ENCODE data around the gene DCAF4. TPM values are rescaled to one million over a fixed set of nuclear protein-coding genes. Genes with fewer than 3 reads are reported as not detected.

The DCAF4 gene
- total RNA-seq, 1 donor = 21.0 TPM

DNA sequence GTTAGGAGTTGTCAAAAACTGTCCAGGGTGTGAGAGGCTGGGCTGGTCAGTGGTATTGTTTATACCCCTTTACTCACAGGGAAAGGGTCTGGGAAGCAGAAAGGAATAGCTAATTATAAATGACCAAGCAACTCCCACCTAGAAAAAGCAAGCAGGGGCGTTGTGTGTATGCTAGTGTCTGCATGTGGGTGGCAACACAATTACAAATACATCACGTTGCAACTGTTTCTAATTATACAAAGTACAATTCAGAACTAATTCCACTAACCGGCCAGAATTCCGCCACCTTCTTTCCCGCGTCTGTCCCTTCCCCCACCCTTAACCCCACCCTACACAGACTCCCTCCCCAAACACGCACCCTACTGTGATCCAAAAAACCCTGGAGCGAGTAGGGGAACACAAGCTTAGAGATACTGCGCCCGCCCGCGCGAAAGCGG, 34.6 kb upstream of the DCAF4 start:
- H3K79me2 ChIP-seq (ENCODE audit: insufficient read depth, low read length) = peaks cover 32% of the 10 kb centered on the region
- H3K4me2 ChIP-seq (ENCODE audit: insufficient read depth, low read length) = peak overlapping the region; percentile 92
- no peaks in the 10 kb centered on the region for H4K20me1 ChIP-seq (ENCODE audit: insufficient read depth, low read length)
- no peaks in the 10 kb centered on the region for H3K36me3 ChIP-seq (ENCODE audit: insufficient read depth, low read length)
- no peak for DNase-seq (ENCODE audit: insufficient read length, low spot score, missing footprints)
- peak overlapping the region; percentile 88 for H3K4me3 ChIP-seq (ENCODE audit: insufficient read depth, low read length)
- H3K27me3 ChIP-seq (ENCODE audit: insufficient read depth, low read length) = peaks cover 13% of the 10 kb centered on the region
- H3K27ac ChIP-seq (ENCODE audit: low read depth, low read length) = no peak overlapping the region
- TF ChIP-seq, protein P1, sequence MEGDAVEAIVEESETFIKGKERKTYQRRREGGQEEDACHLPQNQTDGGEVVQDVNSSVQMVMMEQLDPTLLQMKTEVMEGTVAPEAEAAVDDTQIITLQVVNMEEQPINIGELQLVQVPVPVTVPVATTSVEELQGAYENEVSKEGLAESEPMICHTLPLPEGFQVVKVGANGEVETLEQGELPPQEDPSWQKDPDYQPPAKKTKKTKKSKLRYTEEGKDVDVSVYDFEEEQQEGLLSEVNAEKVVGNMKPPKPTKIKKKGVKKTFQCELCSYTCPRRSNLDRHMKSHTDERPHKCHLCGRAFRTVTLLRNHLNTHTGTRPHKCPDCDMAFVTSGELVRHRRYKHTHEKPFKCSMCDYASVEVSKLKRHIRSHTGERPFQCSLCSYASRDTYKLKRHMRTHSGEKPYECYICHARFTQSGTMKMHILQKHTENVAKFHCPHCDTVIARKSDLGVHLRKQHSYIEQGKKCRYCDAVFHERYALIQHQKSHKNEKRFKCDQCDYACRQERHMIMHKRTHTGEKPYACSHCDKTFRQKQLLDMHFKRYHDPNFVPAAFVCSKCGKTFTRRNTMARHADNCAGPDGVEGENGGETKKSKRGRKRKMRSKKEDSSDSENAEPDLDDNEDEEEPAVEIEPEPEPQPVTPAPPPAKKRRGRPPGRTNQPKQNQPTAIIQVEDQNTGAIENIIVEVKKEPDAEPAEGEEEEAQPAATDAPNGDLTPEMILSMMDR (IDR thresholded peaks at IDR 0.05; ENCODE audit: extremely low read depth, low read depth, low read length) = no peak
- H3K4me1 ChIP-seq (ENCODE audit: insufficient read depth, low read length) = peaks cover 18% of the 10 kb centered on the region
- no peaks in the 10 kb centered on the region for H3K9me3 ChIP-seq (ENCODE audit: low read depth, low read length)
- H2AFZ ChIP-seq (ENCODE audit: low read length) = peak overlapping the region; percentile 90

DNA sequence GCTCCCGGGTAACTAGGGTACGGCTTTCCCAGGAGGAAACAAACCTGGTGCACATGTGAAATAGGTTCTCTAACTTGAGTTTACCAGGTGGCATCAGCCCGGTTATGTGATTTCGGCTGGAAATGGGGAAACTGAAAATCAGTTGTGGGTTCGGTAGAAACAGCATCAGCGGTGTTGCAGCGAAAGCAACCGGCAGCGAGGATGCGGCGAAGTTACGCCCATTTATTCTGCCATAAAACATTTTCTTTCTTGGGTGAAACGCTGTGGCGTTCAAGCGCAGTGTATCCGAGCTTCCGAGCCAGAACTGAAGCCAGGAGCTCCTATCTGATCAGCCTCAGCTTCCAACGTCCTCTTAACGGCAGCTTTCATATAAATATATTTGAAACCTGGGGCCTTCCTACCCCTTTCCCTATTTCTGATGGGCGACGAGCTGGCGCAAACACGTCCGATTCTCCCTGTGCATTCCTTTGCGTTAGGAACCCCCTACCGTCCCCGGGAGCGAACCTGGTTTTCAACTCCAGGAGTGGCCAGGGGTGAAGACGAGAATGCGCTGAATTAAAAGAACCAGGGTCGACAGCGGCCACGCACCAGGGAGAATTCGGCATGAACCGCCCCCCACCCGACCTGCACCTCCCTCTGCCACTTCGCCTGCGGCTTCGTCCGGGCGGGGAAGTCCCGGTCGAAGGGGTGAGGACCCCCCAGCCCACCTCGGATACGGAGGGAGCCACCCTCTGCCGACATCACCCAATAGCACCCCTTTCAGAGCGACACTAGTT, 34.0 kb upstream of the DCAF4 start:
- TF ChIP-seq, protein P1 (IDR thresholded peaks at IDR 0.05; ENCODE audit: extremely low read depth, low read depth, low read length) = no peak
- H3K79me2 ChIP-seq (ENCODE audit: insufficient read depth, low read length) = peaks cover 29% of the 10 kb centered on the region

DNA sequence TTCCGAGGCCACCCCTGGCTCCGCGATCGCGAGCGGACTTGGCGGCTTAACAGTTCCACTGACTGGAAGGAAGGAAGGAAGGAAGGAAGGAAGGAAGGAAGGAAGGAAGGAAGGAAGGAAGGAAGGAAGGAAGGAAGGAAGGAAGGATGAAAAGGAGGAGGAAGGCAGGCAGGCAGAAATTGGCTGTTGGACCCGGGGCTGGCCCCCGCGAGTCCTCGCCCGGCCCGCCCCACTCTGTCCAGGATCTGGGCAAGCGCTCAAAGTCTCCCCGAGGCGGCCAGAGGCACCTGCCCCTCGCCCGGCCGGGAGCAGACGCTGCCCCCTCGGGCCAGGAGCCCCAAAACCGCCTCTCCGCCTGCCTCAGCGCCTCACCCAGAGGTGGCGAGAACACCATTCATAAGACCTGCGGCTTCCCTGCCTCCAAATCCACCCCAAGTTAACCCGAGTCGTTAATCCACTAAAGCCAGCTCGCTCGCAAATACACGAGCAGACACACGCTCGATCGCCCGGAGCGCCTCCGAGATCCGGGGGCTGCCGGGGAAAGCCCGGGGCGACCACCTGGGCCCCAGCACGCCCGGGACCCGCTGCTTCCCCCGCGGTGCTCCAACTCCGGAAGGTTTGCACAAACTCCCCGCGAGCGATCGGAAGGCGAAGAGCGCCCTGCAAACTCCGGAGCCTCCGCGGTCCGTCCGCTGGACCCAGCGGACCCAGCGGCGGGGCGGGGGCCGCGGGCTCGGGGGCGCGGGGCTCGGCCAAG, 33.2 kb upstream of the DCAF4 start:
- Histone ChIP-seq H4K20me1 (ENCODE audit: insufficient read depth, low read length) (no peaks in the 10 kb centered on the region), H3K27ac (ENCODE audit: low read depth, low read length) (no peak overlapping the region), H3K4me3 (ENCODE audit: insufficient read depth, low read length) (peak overlapping the region; percentile 88), H3K9me3 (ENCODE audit: low read depth, low read length) (no peaks in the 10 kb centered on the region), H3K36me3 (ENCODE audit: insufficient read depth, low read length) (no peaks in the 10 kb centered on the region), H3K27me3 (ENCODE audit: insufficient read depth, low read length) (peaks cover 13% of the 10 kb centered on the region), H2AFZ (ENCODE audit: low read length) (peak overlapping the region; percentile 90), H3K79me2 (ENCODE audit: insufficient read depth, low read length) (peaks cover 23% of the 10 kb centered on the region), H3K4me1 (ENCODE audit: insufficient read depth, low read length) (peaks cover 18% of the 10 kb centered on the region), H3K4me2 (ENCODE audit: insufficient read depth, low read length) (peak overlapping the region; percentile 92)
- TF ChIP-seq, protein P1 (IDR thresholded peaks at IDR 0.05; ENCODE audit: extremely low read depth, low read depth, low read length) = no peak
- DNase-seq (ENCODE audit: insufficient read length, low spot score, missing footprints) = peak; percentile 75

More for the DNA sequence above, 34.0 kb upstream of the DCAF4 start:
- Histone ChIP-seq H3K4me1 (ENCODE audit: insufficient read depth, low read length) (peaks cover 18% of the 10 kb centered on the region), H2AFZ (ENCODE audit: low read length) (peak overlapping the region; percentile 90), H3K4me2 (ENCODE audit: insufficient read depth, low read length) (peak overlapping the region; percentile 92), H4K20me1 (ENCODE audit: insufficient read depth, low read length) (no peaks in the 10 kb centered on the region), H3K27ac (ENCODE audit: low read depth, low read length) (peak overlapping the region; percentile 10), H3K36me3 (ENCODE audit: insufficient read depth, low read length) (no peaks in the 10 kb centered on the region), H3K27me3 (ENCODE audit: insufficient read depth, low read length) (peaks cover 13% of the 10 kb centered on the region), H3K9me3 (ENCODE audit: low read depth, low read length) (no peaks in the 10 kb centered on the region), H3K4me3 (ENCODE audit: insufficient read depth, low read length) (peak overlapping the region; percentile 88)
- DNase-seq (ENCODE audit: insufficient read length, low spot score, missing footprints) = peak; percentile 62

Measured in osteoblast (primary cell).